ENCODE results near the gene RUFY3.

The RUFY3 gene

DNA sequence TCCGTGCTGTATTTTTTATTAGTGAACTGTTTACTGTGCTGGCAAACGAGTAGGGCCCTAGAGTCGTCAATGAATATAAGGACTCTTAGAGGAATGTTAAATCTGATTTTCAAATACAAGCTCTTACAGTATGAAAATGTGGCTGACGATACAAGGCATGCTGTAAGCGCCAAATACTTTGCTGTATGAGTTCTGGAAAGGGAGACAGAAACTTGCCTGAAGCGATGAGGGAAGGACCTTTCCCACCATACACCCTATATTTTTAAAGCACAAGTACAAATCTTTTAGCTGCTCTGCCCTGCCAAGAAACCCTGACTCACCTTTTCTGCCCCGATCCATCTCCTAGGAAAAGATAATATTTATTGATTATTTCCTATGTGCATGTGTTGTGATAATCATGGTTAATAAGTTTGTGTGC is 15.7 kb upstream of the RUFY3 start:
- Histone ChIP-seq H3K9ac (ENCODE audit: low read length) (peak overlapping the region; percentile 62), H3K27me3 (replicated peaks; ENCODE audit: insufficient read depth, low read length) (no peaks in the 10 kb centered on the region), H3K9me2 (replicated peaks; ENCODE audit: insufficient read depth, low read length) (no peaks in the 10 kb centered on the region), H4K20me1 (ENCODE audit: insufficient read depth, low read length) (no peaks in the 10 kb centered on the region), H3K36me3 (replicated peaks; ENCODE audit: insufficient read depth, low read length) (no peaks in the 10 kb centered on the region), H2AFZ (ENCODE audit: low read length) (peak overlapping the region; percentile 75), H3K27ac (ENCODE audit: low read length) (peak overlapping the region; percentile 65; the same call in 1 of the 2 replicates), H3K4me3 (ENCODE audit: low read length) (peak overlapping the region; percentile 75), H3K4me1 (ENCODE audit: low read length) (peaks cover 10% of the 10 kb centered on the region; the same call in 1 of the 2 replicates), H3K4me2 (ENCODE audit: low read depth, low read length) (peak overlapping the region; percentile 79), H3F3A (ENCODE audit: insufficient read depth, low read length) (peaks cover 23% of the 10 kb centered on the region), H3K9me3 (replicated peaks; ENCODE audit: insufficient read depth, low read length) (no peaks in the 10 kb centered on the region), H3K79me2 (ENCODE audit: low read length) (peaks cover 53% of the 10 kb centered on the region)
- TF ChIP-seq EZH2phosphoT487 (IDR thresholded peaks at IDR 0.05; ENCODE audit: low read length) (no peak), CTCF (IDR thresholded peaks at IDR 0.05; ENCODE audit: low read length) (no peak), EZH2 (optimal IDR thresholded peaks at IDR 0.05; ENCODE audit: low read depth, low read length) (no peak)
- no peak for DNase-seq

DNA sequence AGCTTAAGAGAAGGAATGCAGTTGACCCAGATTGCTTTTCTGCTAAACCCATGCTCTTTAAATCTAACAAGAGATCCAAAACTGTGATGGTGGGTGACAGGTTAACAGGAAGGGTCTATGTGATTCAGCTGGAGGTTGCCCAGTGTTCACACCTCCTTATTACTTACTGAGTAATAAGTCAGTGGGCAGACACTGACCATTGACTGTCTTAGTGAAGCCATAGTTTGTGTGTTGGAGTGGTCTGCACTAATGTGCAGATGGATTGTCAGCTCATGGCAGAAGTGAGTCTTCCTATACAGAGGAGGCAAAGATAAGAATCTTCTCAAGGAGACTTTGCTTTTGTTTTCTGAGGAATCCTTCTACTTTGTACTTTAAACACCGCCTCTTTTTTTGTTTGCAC is 15.2 kb upstream of the RUFY3 start:
- TF ChIP-seq EZH2 (optimal IDR thresholded peaks at IDR 0.05; ENCODE audit: low read depth, low read length) (no peak), CTCF (IDR thresholded peaks at IDR 0.05; ENCODE audit: low read length) (no peak), EZH2phosphoT487 (IDR thresholded peaks at IDR 0.05; ENCODE audit: low read length) (no peak)
- Histone ChIP-seq H4K20me1 (ENCODE audit: insufficient read depth, low read length) (no peaks in the 10 kb centered on the region), H3F3A (ENCODE audit: insufficient read depth, low read length) (peaks cover 23% of the 10 kb centered on the region), H3K36me3 (replicated peaks; ENCODE audit: insufficient read depth, low read length) (no peaks in the 10 kb centered on the region), H3K27me3 (replicated peaks; ENCODE audit: insufficient read depth, low read length) (no peaks in the 10 kb centered on the region), H3K9me3 (replicated peaks; ENCODE audit: insufficient read depth, low read length) (no peaks in the 10 kb centered on the region), H3K79me2 (ENCODE audit: low read length) (peaks cover 58% of the 10 kb centered on the region), H3K27ac (ENCODE audit: low read length) (no peak overlapping the region), H2AFZ (ENCODE audit: low read length) (no peak overlapping the region), H3K4me3 (ENCODE audit: low read length) (peak overlapping the region; percentile 75), H3K4me2 (ENCODE audit: low read depth, low read length) (peak overlapping the region; percentile 79), H3K9me2 (replicated peaks; ENCODE audit: insufficient read depth, low read length) (no peaks in the 10 kb centered on the region), H3K9ac (ENCODE audit: low read length) (peak overlapping the region; percentile 62; the same call in 1 of the 2 replicates), H3K4me1 (ENCODE audit: low read length) (peaks cover 10% of the 10 kb centered on the region; the same call in 1 of the 2 replicates)
- DNase-seq = no peak

- peaks cover 89% of the 10 kb centered on the region for H3K79me2 ChIP-seq (ENCODE audit: low read length)
- H3K4me2 ChIP-seq (ENCODE audit: low read depth, low read length) = no peak overlapping the region
- TF ChIP-seq EZH2 (optimal IDR thresholded peaks at IDR 0.05; ENCODE audit: low read depth, low read length) (no peak), EZH2phosphoT487 (IDR thresholded peaks at IDR 0.05; ENCODE audit: low read length) (no peak), CTCF (IDR thresholded peaks at IDR 0.05; ENCODE audit: low read length) (no peak)
- H3K36me3 ChIP-seq (replicated peaks; ENCODE audit: insufficient read depth, low read length) = no peaks in the 10 kb centered on the region
- peaks cover 11% of the 10 kb centered on the region for H3K4me1 ChIP-seq (ENCODE audit: low read length)
- no peak for DNase-seq
- H2AFZ ChIP-seq (ENCODE audit: low read length) = no peak overlapping the region
- no peak overlapping the region for H3K4me3 ChIP-seq (ENCODE audit: low read length)
- no peaks in the 10 kb centered on the region for H3K9me2 ChIP-seq (replicated peaks; ENCODE audit: insufficient read depth, low read length)
- peaks cover 12% of the 10 kb centered on the region for H3F3A ChIP-seq (ENCODE audit: insufficient read depth, low read length)
- no peaks in the 10 kb centered on the region for H3K9me3 ChIP-seq (replicated peaks; ENCODE audit: insufficient read depth, low read length)
- H3K27ac ChIP-seq (ENCODE audit: low read length) = no peak overlapping the region
- no peaks in the 10 kb centered on the region for H4K20me1 ChIP-seq (ENCODE audit: insufficient read depth, low read length)
- H3K27me3 ChIP-seq (replicated peaks; ENCODE audit: insufficient read depth, low read length) = no peaks in the 10 kb centered on the region
- no peak overlapping the region for H3K9ac ChIP-seq (ENCODE audit: low read length)
Measured at GRCh38 chr4:70709611-70710205, 12.1 kb upstream of the RUFY3 start.
